Psoas muscle (tissue), 8 donors: ENCODE results near the gene CDCA7L. TPM values are rescaled to one million over a fixed set of nuclear protein-coding genes. Genes with fewer than 3 reads are reported as not detected.

Source experiments
- ATAC-seq, 4 donors: fragments of 200-7000 bp; cut with Tn5 transposase; one replicate each; pipeline ENCODE4 v1.9.1; 2020; ENCODE audit warnings: moderate library complexity in 3 of 4, mild to moderate bottlenecking in 2 of 4
- DNase-seq, 2 donors: peaks; one replicate each; pipeline ENCODE4 v3.0.0-alpha.2; 2020
- H3K27ac ChIP-seq: fragments of 200-600 bp; one replicate; pipeline ENCODE4 v1.8.0; 2022
- H3K27me3 ChIP-seq, 3 donors: fragments of 200-600 bp in 1 of 3; one replicate each; pipeline versions ENCODE4 v1.6.1 to v1.8.0; 2013 to 2022; ENCODE audit warnings: low read length in 2 of 3, mild to moderate bottlenecking in 2 of 3, moderate library complexity in 1 of 3; ENCODE audit not compliant: insufficient read depth in 3 of 3
- H3K36me3 ChIP-seq, 2 donors: fragments of 200-600 bp in 1 of 2; one replicate each; pipeline versions ENCODE4 v1.6.1 to v1.8.0; 2013 to 2022; ENCODE audit warnings: low read depth in 1 of 2, mild to moderate bottlenecking in 1 of 2, moderate library complexity in 1 of 2; ENCODE audit not compliant: insufficient read depth in 1 of 2
- H3K4me1 ChIP-seq: fragments of 200-600 bp; one replicate; pipeline ENCODE4 v1.8.0; 2022
- H3K4me3 ChIP-seq: fragments of 200-600 bp; one replicate; pipeline ENCODE4 v1.8.0; 2022; ENCODE audit warnings: mild to moderate bottlenecking
- H3K9me3 ChIP-seq: fragments of 200-600 bp; one replicate; pipeline ENCODE4 v1.8.0; 2022
- WGBS, 3 donors: extraction: QIAGEN DNeasy Blood & Tissue Kit; methylation state at CpG; one replicate each; pipeline versions ENCODE4 v1.1.6 to v1.1.7; 2013; 5-methylcytosine and 5-hydroxymethylcytosine counted together
- intact Hi-C, 2 donors: fragments of 100-400 bp; cut with DNase I; formaldehyde crosslinking; loops; one replicate each; pipeline versions ENCODE4 v1.11.0 to v1.14.2; 2022
- polyA plus RNA-seq, 3 donors: library from polyadenylated mRNA; stranded (reverse); fragments of 200-250 nt; gene quantifications; one replicate each; pipeline ENCODE4 v1.2.3, GENCODE V29; 2013
- total RNA-seq, 4 donors: library from RNA; stranded (reverse); fragmentation: NEBNext Ultra II Directional in 2 of 4; extraction: Animal tissue kit (Norgen Biotek cat#: 25700) in 2 of 4; gene quantifications; one replicate each; pipeline versions ENCODE4 v1.2.1 to v1.2.4, GENCODE V29; 2021 to 2023
- TF ChIP-seq, protein P1 (sequence below): fragments of 200-600 bp; IDR thresholded peaks from one replicate; pipeline ENCODE4 v1.8.0; 2022; ENCODE audit warnings: antibody characterized with exemption
- donor health status: healthy with polysubstance abuse.
- donor health status: DM: no; HTN: no; CAD: no; lungs with moderate emphysema.
- donor health status: Bipolar disorder and iron deficiency.
- donor health status: healthy.
- donor health status: DM: yes; HTN: yes; CAD: no.
- donor health status: DM: no; HTN: no; CAD: no.
- donor health status: DM: no; HTN: no; CAD: no.
- donor health status: DM: yes; HTN: yes; CAD: no.

The CDCA7L gene
- total and polyA plus RNA-seq, 7 donors = 1.3 to 3.3 (median 2.2) TPM

DNA sequence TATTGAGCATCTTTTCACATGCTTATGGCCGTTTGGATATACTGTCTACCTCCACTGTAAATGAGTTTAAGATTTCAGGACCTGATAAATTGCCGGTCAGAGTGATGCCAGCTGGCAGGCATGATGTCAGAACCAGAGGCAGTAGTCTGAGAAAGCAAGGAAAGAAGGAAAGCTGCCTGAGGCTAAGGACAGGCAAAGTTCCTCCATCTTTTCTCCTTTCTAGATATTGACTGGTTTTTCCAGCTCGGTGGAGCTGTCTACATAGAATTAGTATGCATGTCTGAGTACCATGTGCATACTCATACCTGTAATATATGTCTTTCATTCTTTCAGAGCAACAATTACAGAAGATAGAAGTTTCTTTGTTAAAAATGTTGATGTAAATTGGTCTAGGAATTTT is 52.3 kb downstream of the CDCA7L start:
- TF ChIP-seq, protein P1, sequence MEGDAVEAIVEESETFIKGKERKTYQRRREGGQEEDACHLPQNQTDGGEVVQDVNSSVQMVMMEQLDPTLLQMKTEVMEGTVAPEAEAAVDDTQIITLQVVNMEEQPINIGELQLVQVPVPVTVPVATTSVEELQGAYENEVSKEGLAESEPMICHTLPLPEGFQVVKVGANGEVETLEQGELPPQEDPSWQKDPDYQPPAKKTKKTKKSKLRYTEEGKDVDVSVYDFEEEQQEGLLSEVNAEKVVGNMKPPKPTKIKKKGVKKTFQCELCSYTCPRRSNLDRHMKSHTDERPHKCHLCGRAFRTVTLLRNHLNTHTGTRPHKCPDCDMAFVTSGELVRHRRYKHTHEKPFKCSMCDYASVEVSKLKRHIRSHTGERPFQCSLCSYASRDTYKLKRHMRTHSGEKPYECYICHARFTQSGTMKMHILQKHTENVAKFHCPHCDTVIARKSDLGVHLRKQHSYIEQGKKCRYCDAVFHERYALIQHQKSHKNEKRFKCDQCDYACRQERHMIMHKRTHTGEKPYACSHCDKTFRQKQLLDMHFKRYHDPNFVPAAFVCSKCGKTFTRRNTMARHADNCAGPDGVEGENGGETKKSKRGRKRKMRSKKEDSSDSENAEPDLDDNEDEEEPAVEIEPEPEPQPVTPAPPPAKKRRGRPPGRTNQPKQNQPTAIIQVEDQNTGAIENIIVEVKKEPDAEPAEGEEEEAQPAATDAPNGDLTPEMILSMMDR = no peak
- no peak for DNase-seq

DNA sequence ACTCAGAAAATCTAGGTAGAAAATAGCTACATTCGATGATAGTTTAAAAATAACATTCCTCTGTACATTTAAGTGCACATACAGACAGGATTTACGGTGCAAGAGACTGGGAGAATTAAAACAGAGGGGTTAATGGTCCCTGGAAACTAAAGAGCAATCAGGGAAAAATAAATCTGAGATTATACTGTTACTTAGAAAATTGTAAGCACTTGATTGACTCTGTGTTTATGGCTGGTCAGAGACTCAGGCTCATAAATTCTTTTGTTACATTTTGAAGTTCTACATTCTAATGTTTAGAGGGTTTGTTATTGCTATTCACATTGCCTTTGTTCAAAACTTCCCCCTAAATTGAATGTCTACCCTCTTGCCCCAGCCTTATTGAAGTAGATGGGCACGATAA is 54.4 kb downstream of the CDCA7L start:
- DNase-seq = no peak

More for the DNA sequence above, 52.3 kb downstream of the CDCA7L start:
- H3K9me3 ChIP-seq = no peaks in the 10 kb centered on the region
- intact Hi-C loops = no loop called here
- 89 to 94% (median 93%) methylated on average over 3 of the region's 3 CpGs for WGBS, 3 donors
- H3K27me3 ChIP-seq = no peaks in the 10 kb centered on the region
- H3K36me3 ChIP-seq = no peaks in the 10 kb centered on the region
- no peak for ATAC-seq
- H3K4me3 ChIP-seq = no peak overlapping the region
- H3K4me1 ChIP-seq = no peaks in the 10 kb centered on the region
- no peak overlapping the region for H3K27ac ChIP-seq

DNA sequence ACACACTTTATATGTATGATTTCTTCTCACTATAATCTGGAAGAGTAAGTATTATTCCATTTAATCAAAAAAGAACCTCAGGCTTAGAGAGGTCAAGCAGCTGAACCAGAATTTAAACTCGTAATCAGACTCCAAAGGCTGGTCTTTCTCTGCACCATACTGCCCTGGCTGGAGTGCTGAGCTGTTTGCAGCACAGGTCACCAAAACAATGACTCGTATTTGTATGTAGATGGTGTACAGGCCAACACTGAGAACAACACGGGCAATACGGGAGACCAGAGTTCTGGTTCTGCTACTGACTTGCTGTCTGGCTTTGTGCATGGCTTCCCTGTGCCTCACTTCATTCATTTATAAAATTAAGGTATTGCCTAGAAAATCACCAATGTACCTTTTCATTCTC is 57.9 kb downstream of the CDCA7L start:
- Histone ChIP-seq H3K27me3 (no peaks in the 10 kb centered on the region), H3K27ac (no peak overlapping the region), H3K36me3 (no peaks in the 10 kb centered on the region), H3K4me3 (no peak overlapping the region), H3K4me1 (no peaks in the 10 kb centered on the region), H3K9me3 (no peaks in the 10 kb centered on the region)
- 80 to 86% (median 84%) methylated on average over 4 of the region's 4 CpGs for WGBS, 3 donors
- TF ChIP-seq, protein P1 = no peak
- intact Hi-C loops = no loop called here
- no peak for ATAC-seq
- DNase-seq = no peak

More for the DNA sequence above, 54.4 kb downstream of the CDCA7L start:
- Histone ChIP-seq H3K27me3 (no peaks in the 10 kb centered on the region), H3K36me3 (no peaks in the 10 kb centered on the region), H3K9me3 (no peaks in the 10 kb centered on the region), H3K4me1 (no peaks in the 10 kb centered on the region), H3K4me3 (no peak overlapping the region), H3K27ac (no peak overlapping the region)
- TF ChIP-seq, protein P1 = no peak
- ATAC-seq = no peak
- 60 to 71% (median 70%) methylated on average over 3 of the region's 3 CpGs for whole genome bisulfite sequencing, 3 donors
- intact Hi-C loops = no loop called here

DNA sequence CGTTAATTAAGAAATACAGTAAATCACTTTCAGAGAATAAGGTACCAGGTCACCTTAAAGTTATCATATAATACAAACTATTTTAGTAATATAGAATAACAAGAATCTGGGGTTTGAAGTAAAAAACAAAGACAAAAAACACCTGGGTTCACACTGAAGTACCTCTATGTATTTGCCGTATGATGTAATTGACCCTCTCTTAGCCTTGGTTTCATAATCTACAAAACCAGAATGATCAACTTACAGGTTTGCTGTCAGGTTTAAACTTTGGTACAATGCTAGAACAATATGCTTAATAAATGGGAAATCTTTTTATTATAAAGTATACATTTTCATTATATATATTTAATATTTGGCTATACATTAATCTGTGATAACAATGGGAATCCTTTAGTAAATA is 58.3 kb downstream of the CDCA7L start:
- Histone ChIP-seq H3K9me3 (no peaks in the 10 kb centered on the region), H3K27me3 (no peaks in the 10 kb centered on the region), H3K27ac (no peak overlapping the region), H3K36me3 (no peaks in the 10 kb centered on the region), H3K4me3 (no peak overlapping the region), H3K4me1 (no peaks in the 10 kb centered on the region)
- 83 to 97% (median 87%) methylated on average over 2 of the region's 2 CpGs for WGBS, 3 donors
- intact Hi-C loops = no loop called here
- DNase-seq (no peak), ATAC-seq (no peak)
- TF ChIP-seq, protein P1 = no peak

DNA sequence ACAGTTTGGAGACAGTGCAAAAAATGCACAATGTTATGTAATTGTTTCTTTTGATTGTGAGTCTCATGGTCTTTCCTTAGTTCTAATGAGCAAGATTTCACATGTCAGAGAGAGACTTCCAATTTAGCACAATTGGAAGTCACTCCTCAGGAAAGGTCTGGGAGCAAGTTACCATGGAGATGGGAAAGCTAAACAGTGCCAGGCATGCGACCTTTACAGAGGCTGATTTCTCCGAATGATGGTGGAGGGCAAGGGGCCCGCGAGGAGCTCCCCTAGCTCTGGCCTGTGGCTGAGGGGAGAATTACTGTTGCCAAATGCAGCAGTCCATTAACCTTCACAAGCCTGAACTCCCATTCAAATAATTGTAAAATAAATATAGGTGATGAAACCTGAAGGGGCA is 59.3 kb downstream of the CDCA7L start:
- intact Hi-C loops = no loop called here
- no peak overlapping the region for H3K4me3 ChIP-seq
- H3K27ac ChIP-seq = no peak overlapping the region
- DNase-seq = no peak
- no peaks in the 10 kb centered on the region for H3K9me3 ChIP-seq
- no peak for ATAC-seq
- H3K4me1 ChIP-seq = no peaks in the 10 kb centered on the region
- H3K27me3 ChIP-seq = no peaks in the 10 kb centered on the region
- TF ChIP-seq, protein P1 = no peak
- WGBS, 3 donors = 36 to 55% (median 42%) methylated on average over 4 of the region's 4 CpGs
- no peaks in the 10 kb centered on the region for H3K36me3 ChIP-seq
